H54 (cell line): ENCODE data around the gene CADPS2.
A peak's percentile ranks its signal among the peaks of the same experiment; 100 is the strongest.

ENCODE experiments used
- DNase-seq: peaks from one replicate; pipeline ENCODE4 v3.0.0; 2011; ENCODE audit warnings: low spot score, mixed read lengths; ENCODE audit not compliant: insufficient read length
- FAIRE-seq: peaks from 3 replicates; lab custom pipeline; 2011; peaks lifted over from hg19 to GRCh38; lab: Jason Lieb, UNC
- POLR2A ChIP-seq: IDR thresholded peaks from 2 replicates; pipeline ENCODE4 v1.6.1; 2011; ENCODE audit warnings: low read depth, mild to moderate bottlenecking, low read length

CADPS2 gene

GRCh38 chr7:122626785-122627184 lies 259.5 kb downstream of the CADPS2 start:
- no peak for TF ChIP-seq POLR2A
- FAIRE-seq = no peak
- DNase-seq = no peak

GRCh38 chr7:122622682-122623081 lies 263.6 kb downstream of the CADPS2 start:
- no peak for TF ChIP-seq POLR2A
- FAIRE-seq (peak; percentile 33), DNase-seq (no peak)

GRCh38 chr7:122619664-122620063 lies 266.6 kb downstream of the CADPS2 start:
- FAIRE-seq (no peak), DNase-seq (no peak)
- no peak for TF ChIP-seq POLR2A

GRCh38 chr7:122618585-122619189 lies 267.6 kb downstream of the CADPS2 start:
- FAIRE-seq (no peak), DNase-seq (no peak)
- no peak for TF ChIP-seq POLR2A

- FAIRE-seq (no peak), DNase-seq (no peak)
- no peak for TF ChIP-seq POLR2A
These were observed 269.3 kb downstream of the CADPS2 start for GRCh38 chr7:122616951-122617350.

DNA sequence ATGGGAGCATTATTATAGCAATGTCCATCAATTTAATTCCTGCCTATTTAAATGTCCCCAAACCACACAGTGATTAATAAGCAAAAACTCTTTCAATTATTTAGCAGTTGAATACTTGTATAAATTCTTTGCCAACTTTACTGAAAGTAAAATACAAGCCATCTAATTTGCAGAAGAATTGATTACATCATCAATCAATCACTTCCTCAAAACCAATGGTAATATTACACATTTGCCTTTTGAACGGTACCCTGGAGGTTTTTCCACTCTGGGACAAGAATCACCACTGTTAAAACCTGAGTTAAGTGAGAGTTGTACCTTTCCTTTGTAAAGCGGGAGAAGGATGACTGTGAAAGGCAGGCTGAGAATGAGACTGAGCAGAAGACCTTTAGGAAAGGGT lies 280.3 kb downstream of the CADPS2 start:
- DNase-seq (no peak), FAIRE-seq (no peak)
- no peak for TF ChIP-seq POLR2A

DNA sequence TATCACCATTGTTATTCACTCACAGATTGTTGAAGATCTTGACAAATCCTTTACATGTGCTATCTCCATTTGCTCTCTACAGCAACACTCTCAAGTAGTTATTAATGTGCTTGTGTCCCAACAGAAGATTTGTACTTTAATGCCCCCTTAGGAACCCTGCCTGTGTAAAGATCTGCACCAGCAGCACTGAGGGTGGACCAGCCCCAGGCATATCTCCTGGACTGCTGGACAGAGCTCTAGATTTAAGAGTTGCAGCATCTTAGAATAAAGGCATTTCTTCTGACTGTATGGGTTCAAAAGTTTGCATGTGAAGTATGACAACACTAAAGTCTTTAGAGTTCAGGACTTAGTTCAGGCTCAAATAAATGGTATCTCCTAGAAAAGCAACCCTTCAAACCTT lies 282.0 kb downstream of the CADPS2 start:
- FAIRE-seq (no peak), DNase-seq (no peak)
- no peak for TF ChIP-seq POLR2A

DNA sequence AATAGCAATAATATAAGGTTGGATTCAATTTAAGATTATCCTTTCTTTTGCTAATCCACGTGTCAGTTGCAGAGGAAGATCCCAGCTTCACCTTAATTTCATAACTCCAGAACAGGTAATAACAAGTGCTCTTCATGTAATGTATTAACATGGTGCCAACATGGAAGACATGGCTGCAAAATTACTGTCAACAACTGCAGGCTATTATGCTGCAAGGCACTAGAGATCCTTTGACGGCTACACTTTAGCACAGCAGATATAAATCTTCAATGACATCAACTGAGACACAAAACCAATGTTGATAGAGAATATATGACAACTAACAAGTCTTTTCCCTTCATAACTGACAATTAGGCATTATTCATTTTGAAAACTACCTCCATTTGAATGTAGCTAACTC lies 283.5 kb downstream of the CADPS2 start:
- no peak for FAIRE-seq

DNA sequence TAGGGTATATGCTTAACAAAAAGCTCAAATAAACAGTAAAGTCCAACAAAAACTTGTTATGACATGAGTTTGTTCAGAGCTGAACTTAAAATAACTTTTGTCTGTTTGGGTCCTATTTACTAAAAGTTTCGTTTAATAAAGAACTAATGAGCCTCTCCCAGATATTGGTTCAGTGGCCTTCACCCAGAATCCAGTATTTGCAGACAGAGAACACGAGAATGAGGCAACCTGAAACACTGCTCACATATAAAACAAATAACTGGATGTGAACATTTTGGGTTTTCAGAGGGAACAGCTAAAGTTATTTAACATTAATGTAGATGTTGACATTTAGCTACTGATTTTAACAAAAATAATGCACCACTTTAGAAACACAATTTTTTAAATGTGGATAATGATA lies 285.6 kb downstream of the CADPS2 start:
- TF ChIP-seq POLR2A = no peak
- DNase-seq (no peak), FAIRE-seq (no peak)

More for the DNA sequence above, 283.5 kb downstream of the CADPS2 start:
- no peak for DNase-seq
- TF ChIP-seq POLR2A = no peak

- DNase-seq = no peak
- no peak for TF ChIP-seq POLR2A
These were observed 286.2 kb downstream of the CADPS2 start for GRCh38 chr7:122600042-122600441.

GRCh38 chr7:122597277-122597676 lies 289.0 kb downstream of the CADPS2 start:
- no peak for TF ChIP-seq POLR2A
- FAIRE-seq (no peak), DNase-seq (no peak)

More at GRCh38 chr7:122600042-122600441, 286.2 kb downstream of the CADPS2 start:
- no peak for FAIRE-seq

GRCh38 chr7:122595885-122596284 lies 290.4 kb downstream of the CADPS2 start:
- DNase-seq = no peak

DNA sequence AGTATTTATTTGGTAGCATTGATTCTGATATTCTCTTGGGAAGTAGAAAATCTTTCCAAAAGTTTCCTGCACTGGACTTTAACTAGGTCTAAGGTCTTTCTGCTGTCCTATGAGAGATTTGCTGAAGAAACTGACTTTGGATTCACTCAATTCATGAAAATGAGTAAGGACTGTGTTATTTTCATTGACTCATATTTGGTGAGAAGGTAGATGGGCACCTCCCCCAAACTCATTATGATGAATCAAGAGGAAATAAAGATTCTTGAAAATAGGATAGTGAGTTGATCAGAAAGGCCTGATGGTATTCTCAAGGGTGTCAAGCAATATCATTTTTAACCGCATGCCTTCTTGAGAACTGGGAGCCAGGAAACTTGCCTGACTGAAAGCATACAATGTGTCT lies 297.6 kb downstream of the CADPS2 start:
- FAIRE-seq (no peak), DNase-seq (no peak)
- TF ChIP-seq POLR2A = no peak

More at GRCh38 chr7:122595885-122596284, 290.4 kb downstream of the CADPS2 start:
- no peak for TF ChIP-seq POLR2A
- FAIRE-seq = no peak

- DNase-seq = no peak
These were observed 301.5 kb downstream of the CADPS2 start for GRCh38 chr7:122584676-122585251.

DNA sequence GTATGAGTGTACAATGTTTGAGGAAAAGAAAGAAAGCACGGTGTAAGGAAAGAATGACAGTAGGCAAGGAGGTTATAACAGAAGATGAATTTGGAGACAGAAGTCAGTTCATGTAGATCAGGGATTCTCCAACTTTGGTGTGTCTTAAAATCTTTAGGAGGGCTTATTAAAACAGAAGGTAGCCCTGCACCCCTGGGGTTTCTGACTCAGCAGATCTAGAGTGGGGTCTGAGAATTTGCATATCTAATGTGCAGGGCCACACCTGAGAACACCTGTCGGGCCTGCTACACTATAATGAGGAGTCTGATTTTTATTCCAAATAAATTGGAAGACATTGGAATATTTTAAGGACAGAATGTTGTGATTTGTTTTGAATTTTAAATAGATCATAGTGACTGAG lies 307.9 kb downstream of the CADPS2 start:
- TF ChIP-seq POLR2A = no peak
- no peak for FAIRE-seq
- DNase-seq = no peak

More at GRCh38 chr7:122584676-122585251, 301.5 kb downstream of the CADPS2 start:
- FAIRE-seq = no peak
- no peak for TF ChIP-seq POLR2A
